Measurements from ENCODE around the gene UGT1A8.
A peak's percentile ranks its signal among the peaks of the same experiment; 100 is the strongest.

The UGT1A8 gene

DNA sequence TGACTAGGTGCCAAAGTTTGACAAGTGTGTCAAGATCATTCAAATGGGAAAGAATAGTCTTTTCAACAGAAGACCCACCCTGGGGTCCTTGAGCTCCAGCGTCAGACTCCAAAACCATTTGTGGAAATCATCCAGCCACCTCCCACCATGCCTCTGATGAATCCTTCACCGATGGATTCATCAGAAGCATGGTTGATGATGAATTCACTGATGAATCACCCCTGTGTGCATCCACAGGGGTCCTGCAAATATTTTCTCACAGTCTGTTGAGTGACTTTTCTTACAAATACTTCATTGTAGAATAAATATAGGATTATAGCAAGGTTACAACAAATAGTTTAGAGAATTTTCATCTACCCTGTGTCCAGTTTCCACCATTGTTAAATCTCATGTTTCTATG is 58.6 kb downstream of the UGT1A8 start:
- Histone ChIP-seq H3K27ac (no peak overlapping the region), H3K4me1 (no peaks in the 10 kb centered on the region), H3K9me3 (replicated peaks in 1 of 11) (no peaks in the 10 kb centered on the region), H3K4me3 (no peak overlapping the region), H4K20me1 (no peaks in the 10 kb centered on the region), H3K4me2 (no peak overlapping the region), H3K9ac (no peak overlapping the region), H3K36me3 (no peaks in the 10 kb centered on the region), H3K27me3 (no peaks in the 10 kb centered on the region)
- TF ChIP-seq Cebpa-rat (IDR thresholded peaks at IDR 0.05), result no peak

GRCh38 chr2:233679196-233679595 is 61.8 kb downstream of the UGT1A8 start:
- H4K20me1 ChIP-seq, result no peaks in the 10 kb centered on the region
- peaks cover 6 to 14% (median 9%) of the 10 kb centered on the region in 10 experiments; a peak in 18 of 20 replicates for H3K4me1 ChIP-seq
- H3K4me2 ChIP-seq, result no peak overlapping the region
- TF ChIP-seq Cebpa-rat (IDR thresholded peaks at IDR 0.05), result no peak
- no peaks in the 10 kb centered on the region for H3K27me3 ChIP-seq
- no peak overlapping the region for H3K4me3 ChIP-seq
- no peak overlapping the region for H3K9ac ChIP-seq
- H3K36me3 ChIP-seq, result no peaks in the 10 kb centered on the region
- H3K9me3 ChIP-seq (replicated peaks in 1 of 11), result no peaks in the 10 kb centered on the region
- no peak overlapping the region for H3K27ac ChIP-seq

GRCh38 chr2:233680361-233681045 is 63.1 kb downstream of the UGT1A8 start:
- Histone ChIP-seq H3K4me2 (no peak overlapping the region), H3K27me3 (no peaks in the 10 kb centered on the region), H3K4me1 (peaks cover 6 to 14% (median 9%) of the 10 kb centered on the region in 10 experiments; a peak in 18 of 20 replicates), H3K36me3 (no peaks in the 10 kb centered on the region), H3K4me3 (no peak overlapping the region), H3K9me3 (replicated peaks in 1 of 11) (no peaks in the 10 kb centered on the region), H3K9ac (no peak overlapping the region), H3K27ac (no peak overlapping the region), H4K20me1 (no peaks in the 10 kb centered on the region)
- no peak for TF ChIP-seq Cebpa-rat (IDR thresholded peaks at IDR 0.05)

GRCh38 chr2:233681521-233682099 is 64.2 kb downstream of the UGT1A8 start, which contains the start of gene UGT1A7:
Gene UGT1A7, plus strand, starts transcription at chr2:233681901. Its CDS starts 37 bp downstream, at chr2:233681938.
- no peak within 1 kb of the TSS for H3K9ac ChIP-seq
- H4K20me1 ChIP-seq, result no peaks in the 10 kb centered on the region
- no peak for TF ChIP-seq Cebpa-rat (IDR thresholded peaks at IDR 0.05)
- no peaks in the 10 kb centered on the region for H3K36me3 ChIP-seq
- peak within 1 kb of the TSS in 10 of 11 experiments; percentile 9 to 48 (median 42); a peak in 14 of 22 replicates for H3K4me2 ChIP-seq
- H3K4me1 ChIP-seq, result peaks cover 6 to 14% (median 9%) of the 10 kb centered on the region in 10 experiments; a peak in 18 of 20 replicates
- no peak within 1 kb of the TSS for H3K27ac ChIP-seq
- no peak within 1 kb of the TSS for H3K4me3 ChIP-seq
- no peaks in the 10 kb centered on the region for H3K9me3 ChIP-seq (replicated peaks in 1 of 11)
- no peaks in the 10 kb centered on the region for H3K27me3 ChIP-seq

- no peak overlapping the region for H3K27ac ChIP-seq
- H3K9ac ChIP-seq, result no peak overlapping the region
- no peak overlapping the region for H3K4me3 ChIP-seq
- no peak overlapping the region for H3K4me2 ChIP-seq
- H3K4me1 ChIP-seq, result peaks cover 6 to 14% (median 9%) of the 10 kb centered on the region in 10 experiments; a peak in 18 of 20 replicates
- no peak for TF ChIP-seq Cebpa-rat (IDR thresholded peaks at IDR 0.05)
- H4K20me1 ChIP-seq, result no peaks in the 10 kb centered on the region
- H3K36me3 ChIP-seq, result no peaks in the 10 kb centered on the region
- H3K9me3 ChIP-seq (replicated peaks in 1 of 11), result no peaks in the 10 kb centered on the region
- H3K27me3 ChIP-seq, result no peaks in the 10 kb centered on the region
Observed at GRCh38 chr2:233684640-233685039, 67.2 kb downstream of the UGT1A8 start.

DNA sequence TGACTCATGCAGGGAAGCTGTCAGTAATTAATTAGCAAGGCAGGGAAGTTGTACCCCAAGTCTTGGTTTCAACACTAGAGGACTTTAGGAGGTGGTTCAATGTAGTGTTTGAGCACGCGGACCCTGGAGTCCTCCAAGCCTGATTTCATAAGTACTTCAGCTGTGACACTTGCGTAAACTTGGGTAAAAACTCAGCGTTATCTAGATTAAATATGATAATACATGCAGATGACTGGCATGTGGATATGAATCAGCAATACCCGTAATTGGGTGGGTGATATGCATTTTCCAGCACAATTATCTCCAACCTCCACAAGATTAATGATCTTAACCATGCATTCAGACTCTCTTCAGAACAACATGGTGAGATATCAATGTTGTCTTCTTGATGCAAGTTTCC is 69.5 kb downstream of the UGT1A8 start:
- H3K4me3 ChIP-seq, result no peak overlapping the region
- no peak for TF ChIP-seq Cebpa-rat (IDR thresholded peaks at IDR 0.05)
- no peaks in the 10 kb centered on the region for H3K9me3 ChIP-seq (replicated peaks in 1 of 11)
- H3K4me1 ChIP-seq, result peaks cover 6 to 18% (median 9%) of the 10 kb centered on the region in 10 experiments; a peak in 18 of 20 replicates
- H3K4me2 ChIP-seq, result no peak overlapping the region
- H3K27ac ChIP-seq, result no peak overlapping the region
- no peaks in the 10 kb centered on the region for H3K27me3 ChIP-seq
- no peak overlapping the region for H3K9ac ChIP-seq
- no peaks in the 10 kb centered on the region for H3K36me3 ChIP-seq
- H4K20me1 ChIP-seq, result no peaks in the 10 kb centered on the region

- H3K27me3 ChIP-seq, result no peaks in the 10 kb centered on the region
- peaks cover 0 to 5% (median 0%) of the 10 kb centered on the region in 10 experiments; a peak in 5 of 20 replicates for H3K4me1 ChIP-seq
Observed at GRCh38 chr2:233688341-233688740, 70.9 kb downstream of the UGT1A8 start.

GRCh38 chr2:233689031-233689430 is 71.6 kb downstream of the UGT1A8 start:
- Histone ChIP-seq H3K4me2 (no peak overlapping the region), H3K9me3 (replicated peaks in 1 of 11) (no peaks in the 10 kb centered on the region), H3K4me3 (no peak overlapping the region), H3K4me1 (peaks cover 0 to 5% (median 0%) of the 10 kb centered on the region in 10 experiments; a peak in 2 of 20 replicates), H3K27ac (no peak overlapping the region), H3K27me3 (no peaks in the 10 kb centered on the region), H3K36me3 (no peaks in the 10 kb centered on the region), H3K9ac (no peak overlapping the region), H4K20me1 (no peaks in the 10 kb centered on the region)
- no peak for TF ChIP-seq Cebpa-rat (IDR thresholded peaks at IDR 0.05)

More at GRCh38 chr2:233688341-233688740, 70.9 kb downstream of the UGT1A8 start:
- Histone ChIP-seq H3K27ac (no peak overlapping the region), H4K20me1 (no peaks in the 10 kb centered on the region), H3K9me3 (replicated peaks in 1 of 11) (no peaks in the 10 kb centered on the region), H3K4me3 (no peak overlapping the region), H3K4me2 (no peak overlapping the region), H3K9ac (no peak overlapping the region), H3K36me3 (no peaks in the 10 kb centered on the region)
- TF ChIP-seq Cebpa-rat (IDR thresholded peaks at IDR 0.05), result no peak

DNA sequence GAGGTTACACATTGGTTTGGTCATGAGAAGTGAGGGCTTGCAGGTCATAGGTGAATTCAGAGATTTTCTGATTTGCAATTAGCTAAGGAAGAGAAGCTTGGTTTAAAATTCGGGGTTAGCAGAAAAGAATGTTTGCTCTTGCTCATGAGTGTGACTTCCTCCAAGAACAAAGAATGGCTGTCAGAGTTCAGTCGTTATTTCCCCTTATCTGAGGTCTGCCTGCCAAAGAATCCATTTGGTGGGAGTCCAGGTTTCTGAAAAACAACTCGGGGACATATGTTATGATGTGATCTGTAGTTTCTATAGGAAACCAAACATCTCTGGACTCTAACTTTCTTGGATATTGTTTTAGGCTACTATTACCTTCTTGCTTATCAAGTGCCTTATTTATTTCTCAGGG is 72.1 kb downstream of the UGT1A8 start:
- Histone ChIP-seq H3K9me3 (replicated peaks in 1 of 11) (no peaks in the 10 kb centered on the region), H3K36me3 (no peaks in the 10 kb centered on the region), H3K4me2 (no peak overlapping the region), H3K9ac (no peak overlapping the region), H3K4me3 (no peak overlapping the region), H3K27ac (no peak overlapping the region), H3K27me3 (no peaks in the 10 kb centered on the region), H3K4me1 (peaks cover 0 to 5% (median 0%) of the 10 kb centered on the region in 10 experiments; a peak in 2 of 20 replicates), H4K20me1 (no peaks in the 10 kb centered on the region)
- no peak for TF ChIP-seq Cebpa-rat (IDR thresholded peaks at IDR 0.05)
